ENCODE results near the gene CHST3. TPM values are rescaled to one million over a fixed set of nuclear protein-coding genes. Genes with fewer than 3 reads are reported as not detected.
"Not testable (repeated sequence)": the region's sequence is repeated elsewhere in the genome, so short reads cannot be mapped to it uniquely, and the experiment has no call there.

CHST3 gene
- total RNA-seq, 4 donors from 2014 or later = 24.1 to 43.0 (median 38.7) TPM

- peaks cover 98 to 100% (median 99%) of the 10 kb centered on the region in 4 donors for H3K4me1 ChIP-seq
- no peaks in the 10 kb centered on the region for H3K27me3 ChIP-seq
- 57% methylated on average over 1 of the region's 1 CpG for WGBS
- H3K4me3 ChIP-seq = no peak overlapping the region
- intact Hi-C loops (cut with DNase I) = no loop called here
- no peak for TF ChIP-seq EP300 (IDR thresholded peaks at IDR 0.05)
- H3K9me3 ChIP-seq = no peaks in the 10 kb centered on the region
- peak overlapping the region; percentile 82 to 88 (median 84) for H3K27ac ChIP-seq (replicated peaks in 1 of 4)
- no peak for DNase-seq (ENCODE audit: extremely low spot score)
- H3K36me3 ChIP-seq = peaks cover 0 to 9% (median 0%) of the 10 kb centered on the region in 4 donors
Measured at GRCh38 chr10:71981876-71982230, 17.7 kb downstream of the CHST3 start.

GRCh38 chr10:71982269-71983178 is 18.3 kb downstream of the CHST3 start:
- intact Hi-C loops (cut with DNase I) = no loop called here
- Histone ChIP-seq H3K4me3 (no peak overlapping the region), H3K9me3 (no peaks in the 10 kb centered on the region), H3K36me3 (peaks cover 0 to 7% (median 0%) of the 10 kb centered on the region in 4 donors), H3K27me3 (no peaks in the 10 kb centered on the region), H3K27ac (replicated peaks in 1 of 4) (peak overlapping the region; percentile 82 to 88 (median 84)), H3K4me1 (peaks cover 98 to 100% (median 99%) of the 10 kb centered on the region in 4 donors)
- DNase-seq (ENCODE audit: extremely low spot score) = no peak
- TF ChIP-seq POLR2AphosphoS5 (IDR thresholded peaks at IDR 0.05) = no peak
- 67% methylated on average over 10 of the region's 10 CpGs for WGBS

GRCh38 chr10:71984126-71984808 is 20.1 kb downstream of the CHST3 start:
- WGBS = 95% methylated on average over 15 of the region's 15 CpGs
- H3K27ac ChIP-seq (replicated peaks in 1 of 4) = peak overlapping the region; percentile 82 to 88 (median 84)
- no peak for DNase-seq (ENCODE audit: extremely low spot score)
- no peaks in the 10 kb centered on the region for H3K27me3 ChIP-seq
- TF ChIP-seq EP300 (IDR thresholded peaks at IDR 0.05) (no peak), CTCF (IDR thresholded peaks at IDR 0.05) (no peak), POLR2A (IDR thresholded peaks at IDR 0.05; ENCODE audit: low read depth) (no peak), POLR2AphosphoS5 (IDR thresholded peaks at IDR 0.05) (no peak)
- no peaks in the 10 kb centered on the region for H3K9me3 ChIP-seq
- intact Hi-C loops (cut with DNase I) = no loop called here
- no peaks in the 10 kb centered on the region for H3K36me3 ChIP-seq
- H3K4me3 ChIP-seq = no peak overlapping the region
- peaks cover 89 to 92% (median 91%) of the 10 kb centered on the region in 4 donors for H3K4me1 ChIP-seq

- Histone ChIP-seq H3K27me3 (no peaks in the 10 kb centered on the region), H3K4me1 (peaks cover 82 to 90% (median 87%) of the 10 kb centered on the region in 4 donors), H3K36me3 (no peaks in the 10 kb centered on the region), H3K4me3 (no peak overlapping the region), H3K27ac (replicated peaks in 1 of 4) (peak overlapping the region; percentile 82 to 88 (median 84)), H3K9me3 (no peaks in the 10 kb centered on the region)
- intact Hi-C loops (cut with DNase I) = no loop called here
- no peak for DNase-seq (ENCODE audit: extremely low spot score)
- TF ChIP-seq EP300 (IDR thresholded peaks at IDR 0.05) = no peak
- no peak for TF ChIP-seq CTCF (IDR thresholded peaks at IDR 0.05)
- no peak for TF ChIP-seq POLR2AphosphoS5 (IDR thresholded peaks at IDR 0.05)
- no peak for TF ChIP-seq POLR2A (IDR thresholded peaks at IDR 0.05; ENCODE audit: low read depth)
- WGBS = 88% methylated on average over 8 of the region's 9 CpGs
Measured at GRCh38 chr10:71984809-71985388, 20.7 kb downstream of the CHST3 start.

GRCh38 chr10:71985542-71986250 is 21.5 kb downstream of the CHST3 start:
- no peaks in the 10 kb centered on the region for H3K36me3 ChIP-seq
- peak overlapping the region; percentile 82 to 88 (median 84) for H3K27ac ChIP-seq (replicated peaks in 1 of 4)
- intact Hi-C loops (cut with DNase I) = no loop called here
- no peaks in the 10 kb centered on the region for H3K27me3 ChIP-seq
- H3K4me3 ChIP-seq = no peak overlapping the region
- H3K9me3 ChIP-seq = no peaks in the 10 kb centered on the region
- H3K4me1 ChIP-seq = peaks cover 81 to 89% (median 86%) of the 10 kb centered on the region in 4 donors
- 72% methylated on average over 4 of the region's 4 CpGs for WGBS
- TF ChIP-seq EP300 (IDR thresholded peaks at IDR 0.05) = no peak
- peak in 1 of 3 experiments; percentile 37 for TF ChIP-seq CTCF (IDR thresholded peaks at IDR 0.05)
- no peak for TF ChIP-seq POLR2A (IDR thresholded peaks at IDR 0.05; ENCODE audit: low read depth)
- peak; percentile 49 to 70 for TF ChIP-seq POLR2AphosphoS5 (IDR thresholded peaks at IDR 0.05)
- DNase-seq (ENCODE audit: extremely low spot score) = no peak

GRCh38 chr10:71988895-71989294 is 24.7 kb downstream of the CHST3 start:
- DNase-seq (ENCODE audit: extremely low spot score); intact Hi-C loops (cut with DNase I); H3K36me3 ChIP-seq; H3K9me3 ChIP-seq; H3K27me3 ChIP-seq; H3K4me3 ChIP-seq: not testable (repeated sequence)
- WGBS = 94% methylated on average over 6 of the region's 6 CpGs
- peaks cover 49 to 76% (median 57%) of the 10 kb centered on the region in 4 donors for H3K4me1 ChIP-seq
- H3K27ac ChIP-seq (replicated peaks in 1 of 4) = peak overlapping the region in 2 of 4 donors; percentile 5 to 43
